Vagina (tissue), 2 donors: Measurements from ENCODE around the gene RHOA. TPM values are rescaled to one million over a fixed set of nuclear protein-coding genes. Genes with fewer than 3 reads are reported as not detected.

Experiments used
- DNase-seq, 2 donors: peaks; one replicate each; pipeline ENCODE4 v3.0.0-alpha.2; 2017; ENCODE audit errors: extremely low spot score in 2 of 2
- H3K27ac ChIP-seq: fragments of 200-600 bp; sonication (generic); one replicate; pipeline ENCODE4 v1.5.1; 2019
- H3K27me3 ChIP-seq: fragments of 200-600 bp; sonication (generic); one replicate; pipeline ENCODE4 v1.5.1; 2019
- H3K36me3 ChIP-seq, 2 donors: fragments of 200-600 bp; sonication (generic); one replicate each; pipeline ENCODE4 v1.5.1; 2017 to 2019
- H3K4me1 ChIP-seq: fragments of 200-600 bp; sonication (generic); one replicate; pipeline ENCODE4 v1.5.1; 2019
- H3K4me3 ChIP-seq, 2 donors: fragments of 200-600 bp; sonication (generic); 1 replicate in 1 of 2; 2 replicates in 1 of 2; pipeline ENCODE4 v1.5.1; 2016 to 2019
- H3K9me3 ChIP-seq: fragments of 200-600 bp; sonication (generic); one replicate; pipeline ENCODE4 v1.5.1; 2019
- POLR2A ChIP-seq, 2 donors: fragments of 450-650 bp; IDR thresholded peaks; one replicate each; pipeline ENCODE4 v1.6.1; 2017; ENCODE audit warnings: antibody characterized with exemption in 2 of 2, mild to moderate bottlenecking in 2 of 2, moderate library complexity in 2 of 2
- POLR2AphosphoS5 ChIP-seq, 2 donors: sonication (generic); formaldehyde crosslinking; IDR thresholded peaks; one replicate each; pipeline ENCODE4 v1.9.0; 2017; ENCODE audit warnings: antibody characterized with exemption in 2 of 2, mild to moderate bottlenecking in 2 of 2, low read depth in 1 of 2; ENCODE audit not compliant: insufficient read depth in 1 of 2
- intact Hi-C: fragments of 100-400 bp; cut with DNase I; formaldehyde crosslinking; loops from one replicate; pipeline ENCODE4 v1.15.1; 2023
- total RNA-seq: library from RNA; depleted of rRNA; stranded (reverse); fragments of >200 nt; gene quantifications from one replicate; pipeline ENCODE4 v1.2.3, GENCODE V29; 2016
- TF ChIP-seq, protein P1 (sequence below), 3 experiments: fragments of 450-650 bp in 2 of 3; fragments of 200-600 bp in 1 of 3; sonication (generic) in 1 of 3; IDR thresholded peaks; one replicate each; pipeline ENCODE4 v1.5.1; 2017 to 2019; ENCODE audit warnings: antibody characterized with exemption in 3 of 3, mild to moderate bottlenecking in 2 of 3, moderate library complexity in 2 of 3

The RHOA gene
- total RNA-seq, 1 donor from 2014 or later = 377 TPM

DNA sequence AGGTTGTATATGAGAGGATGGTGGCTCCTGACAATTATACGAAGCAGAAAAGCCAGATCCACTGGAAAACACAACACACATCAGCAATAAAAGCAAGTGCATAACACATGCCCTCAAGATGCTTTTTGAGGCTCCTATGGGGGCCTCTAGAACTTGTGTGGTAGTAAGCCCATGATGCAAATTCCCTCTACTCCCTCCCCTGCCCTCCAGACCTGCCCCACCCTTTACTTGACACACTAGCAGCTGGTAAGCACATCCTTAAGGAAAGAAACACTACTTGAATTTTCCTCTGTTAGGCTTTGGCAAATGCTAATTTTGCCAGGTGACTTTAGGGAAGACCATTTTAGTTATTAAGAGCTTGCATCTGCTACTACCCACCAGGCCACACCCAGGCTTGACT is 101.1 kb downstream of the RHOA start:
- TF ChIP-seq POLR2A (IDR thresholded peaks at IDR 0.05) = no peak
- TF ChIP-seq, protein P1, sequence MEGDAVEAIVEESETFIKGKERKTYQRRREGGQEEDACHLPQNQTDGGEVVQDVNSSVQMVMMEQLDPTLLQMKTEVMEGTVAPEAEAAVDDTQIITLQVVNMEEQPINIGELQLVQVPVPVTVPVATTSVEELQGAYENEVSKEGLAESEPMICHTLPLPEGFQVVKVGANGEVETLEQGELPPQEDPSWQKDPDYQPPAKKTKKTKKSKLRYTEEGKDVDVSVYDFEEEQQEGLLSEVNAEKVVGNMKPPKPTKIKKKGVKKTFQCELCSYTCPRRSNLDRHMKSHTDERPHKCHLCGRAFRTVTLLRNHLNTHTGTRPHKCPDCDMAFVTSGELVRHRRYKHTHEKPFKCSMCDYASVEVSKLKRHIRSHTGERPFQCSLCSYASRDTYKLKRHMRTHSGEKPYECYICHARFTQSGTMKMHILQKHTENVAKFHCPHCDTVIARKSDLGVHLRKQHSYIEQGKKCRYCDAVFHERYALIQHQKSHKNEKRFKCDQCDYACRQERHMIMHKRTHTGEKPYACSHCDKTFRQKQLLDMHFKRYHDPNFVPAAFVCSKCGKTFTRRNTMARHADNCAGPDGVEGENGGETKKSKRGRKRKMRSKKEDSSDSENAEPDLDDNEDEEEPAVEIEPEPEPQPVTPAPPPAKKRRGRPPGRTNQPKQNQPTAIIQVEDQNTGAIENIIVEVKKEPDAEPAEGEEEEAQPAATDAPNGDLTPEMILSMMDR (IDR thresholded peaks at IDR 0.05) = no peak
- no peak for TF ChIP-seq POLR2AphosphoS5 (IDR thresholded peaks at IDR 0.05; ENCODE audit: insufficient read depth in 1 of 2, low read depth in 1 of 2)
- DNase-seq = no peak
- Histone ChIP-seq H3K27ac (no peak overlapping the region), H3K36me3 (peaks cover 0 to 51% of the 10 kb centered on the region in 2 donors), H3K4me1 (no peaks in the 10 kb centered on the region), H3K4me3 (no peak overlapping the region), H3K27me3 (no peaks in the 10 kb centered on the region), H3K9me3 (no peaks in the 10 kb centered on the region)
- intact Hi-C loops = no loop called here

Other genes with a start within 250 kb of the RHOA start
- 30.4 TPM for gene CCDC71, start 245.6 kb downstream of the RHOA start, total RNA-seq
- 43.7 TPM for gene KLHDC8B, start 240.4 kb downstream of the RHOA start, total RNA-seq
- gene C3orf62, start 134.7 kb downstream of the RHOA start, total RNA-seq = 17.9 TPM
- gene USP4, start 71.9 kb downstream of the RHOA start, total RNA-seq = 45.2 TPM
- gene GPX1, start 53.6 kb downstream of the RHOA start, total RNA-seq = 326 TPM
- gene TCTA, start 447 bp upstream of the RHOA start, total RNA-seq = 16.7 TPM
- gene AMT, start 10.5 kb upstream of the RHOA start, total RNA-seq = 6.1 TPM
- 5.9 TPM for gene NICN1, start 17.3 kb upstream of the RHOA start, total RNA-seq
- 46.7 TPM for gene DAG1, start 58.3 kb upstream of the RHOA start, total RNA-seq
- 0.74 TPM for gene BSN, start 142.5 kb upstream of the RHOA start, total RNA-seq